Mesothelial cell of epicardium (in vitro differentiated cells): Measurements from ENCODE around the gene FOXP3. TPM values are rescaled to one million over a fixed set of nuclear protein-coding genes. Genes with fewer than 3 reads are reported as not detected.
"Not testable (repeated sequence)": the region's sequence is repeated elsewhere in the genome, so short reads cannot be mapped to it uniquely, and the experiment has no call there.

Source experiments
- DNase-seq, 2 experiments: peaks; one replicate each; pipeline ENCODE4 v3.0.0; 2021; ENCODE audit warnings: low spot score in 2 of 2; ENCODE audit not compliant: unreplicated experiment in 2 of 2
- H3K27ac Mint-ChIP-seq: 2 replicates; pipeline ENCODE4 v1.8.0; 2021; ENCODE audit warnings: mixed read lengths
- H3K27me3 Mint-ChIP-seq: 2 replicates; pipeline ENCODE4 v1.8.0; 2021; ENCODE audit warnings: low read depth, mixed read lengths
- H3K36me3 Mint-ChIP-seq: 2 replicates; pipeline ENCODE4 v1.8.0; 2021; ENCODE audit warnings: mixed read lengths
- H3K4me1 Mint-ChIP-seq: 2 replicates; pipeline ENCODE4 v1.8.0; 2021; ENCODE audit warnings: mixed read lengths
- H3K4me3 Mint-ChIP-seq: 2 replicates; pipeline ENCODE4 v1.8.0; 2021; ENCODE audit warnings: mild to moderate bottlenecking, moderate library complexity, mixed read lengths
- H3K9me3 Mint-ChIP-seq: 2 replicates; pipeline ENCODE4 v1.8.0; 2021; ENCODE audit warnings: mixed read lengths
- CTCF ChIP-seq: fragments of 200-600 bp; sonication (generic); IDR thresholded peaks from one replicate; pipeline ENCODE4 v1.5.0; 2021; ENCODE audit warnings: antibody characterized with exemption; ENCODE audit not compliant: unreplicated experiment
- total RNA-seq: library from RNA; stranded (reverse); gene quantifications from 3 replicates; pipeline ENCODE4 v1.2.1, GENCODE V29; 2021

Gene FOXP3
- total RNA-seq, 1 donor from 2014 or later = 0.34 TPM

DNA sequence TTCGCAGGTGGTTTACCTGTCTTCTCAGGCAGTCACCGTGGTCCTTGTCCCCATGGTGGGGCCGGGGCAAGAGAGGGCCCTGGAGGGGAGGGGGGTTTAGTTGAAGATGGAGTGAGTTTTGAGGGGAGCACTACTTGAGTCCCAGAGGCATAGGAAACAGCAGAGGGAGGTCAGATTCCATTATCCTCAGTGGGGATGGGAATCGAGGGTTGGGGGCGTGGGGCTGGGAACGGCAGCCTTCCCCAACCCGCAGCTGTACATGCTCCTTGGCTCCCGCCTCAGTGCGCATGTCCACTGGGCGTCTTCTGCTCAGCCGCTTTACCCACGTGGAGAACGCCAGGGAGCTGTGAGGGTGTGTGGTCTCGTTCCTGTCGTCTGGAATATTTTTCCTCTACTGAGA, 38.8 kb upstream of the FOXP3 start, which contains the start of gene GAGE10:
GAGE10 (plus strand) TSS at position 301 of the 400 bp plus-strand sequence. CDS start 1,214 bp downstream, outside the sequence.
- H3K9me3 Mint-ChIP-seq = peaks cover 6% of the 10 kb centered on the region
- peaks cover 15% of the 10 kb centered on the region for H3K4me1 Mint-ChIP-seq
- TF ChIP-seq CTCF = no peak
- no peaks in the 10 kb centered on the region for H3K27me3 Mint-ChIP-seq
- H3K4me3 Mint-ChIP-seq = no peak within 1 kb of the TSS
- DNase-seq = no peak
- no peaks in the 10 kb centered on the region for H3K36me3 Mint-ChIP-seq
- H3K27ac Mint-ChIP-seq = no peak within 1 kb of the TSS

GRCh38 chrX:49300703-49301102, 36.2 kb upstream of the FOXP3 start:
- TF ChIP-seq CTCF = no peak
- no peak for DNase-seq
- peaks cover 18% of the 10 kb centered on the region for H3K9me3 Mint-ChIP-seq
- no peak overlapping the region for H3K4me3 Mint-ChIP-seq
- H3K36me3 Mint-ChIP-seq = no peaks in the 10 kb centered on the region
- peaks cover under 1% of the 10 kb centered on the region for H3K4me1 Mint-ChIP-seq
- H3K27ac Mint-ChIP-seq = no peak overlapping the region
- no peaks in the 10 kb centered on the region for H3K27me3 Mint-ChIP-seq

GRCh38 chrX:49299293-49299692, 34.8 kb upstream of the FOXP3 start:
- H3K9me3 Mint-ChIP-seq = peaks cover 18% of the 10 kb centered on the region
- DNase-seq, H3K4me1 Mint-ChIP-seq: not testable (repeated sequence)

DNA sequence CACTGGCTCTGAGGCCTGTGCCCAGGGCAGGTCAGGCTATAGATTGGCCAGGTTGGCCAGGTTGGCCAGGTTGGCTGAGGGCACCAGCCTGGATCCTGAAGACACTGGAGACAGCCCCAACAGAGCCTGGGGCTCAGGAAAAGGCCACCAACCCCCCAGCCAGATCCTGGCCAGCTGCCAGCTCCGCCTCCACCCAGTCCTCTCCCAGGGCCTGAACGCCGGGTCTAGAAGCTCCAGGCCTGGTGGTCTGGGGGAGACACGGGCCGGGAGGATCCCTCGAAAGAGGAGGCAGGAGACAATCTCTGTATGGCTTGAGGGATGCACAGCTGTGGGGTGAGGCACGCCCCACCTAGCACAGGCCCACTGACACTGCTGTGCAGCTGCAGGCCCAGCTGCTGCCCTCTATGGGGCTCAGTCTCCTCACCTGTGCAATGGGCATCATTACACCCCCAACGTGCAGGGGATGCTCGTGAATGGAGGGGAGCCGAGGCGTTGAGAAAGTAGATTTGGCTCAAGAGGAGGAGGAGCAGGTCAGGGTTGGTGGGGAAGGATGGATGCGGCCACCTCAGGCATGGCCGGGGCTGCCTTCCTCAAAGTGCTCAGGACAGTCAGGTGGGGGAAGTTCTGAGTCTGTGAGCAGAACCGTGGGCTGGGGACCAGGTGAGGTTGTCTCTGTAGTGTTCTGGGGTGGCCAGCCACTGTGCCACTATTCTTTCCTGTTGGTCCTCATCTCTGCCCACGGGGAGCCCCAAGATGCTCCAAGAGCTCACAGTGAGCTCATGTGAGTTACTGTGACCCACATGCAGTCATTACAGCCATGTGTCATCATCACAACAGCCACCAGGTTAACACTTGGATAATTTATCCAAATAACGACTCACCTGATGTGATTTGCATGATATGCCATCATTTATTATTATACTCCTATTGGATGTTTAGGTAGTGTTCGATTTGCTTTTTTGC, 28.2 kb upstream of the FOXP3 start:
- peaks cover 2% of the 10 kb centered on the region for H3K27me3 Mint-ChIP-seq
- H3K9me3 Mint-ChIP-seq = peaks cover 14% of the 10 kb centered on the region
- H3K36me3 Mint-ChIP-seq = peaks cover 2% of the 10 kb centered on the region
- TF ChIP-seq CTCF = no peak
- no peak for DNase-seq
- peaks cover 3% of the 10 kb centered on the region for H3K4me1 Mint-ChIP-seq
- H3K27ac Mint-ChIP-seq = no peak overlapping the region
- H3K4me3 Mint-ChIP-seq = no peak overlapping the region

More at GRCh38 chrX:49299293-49299692, 34.8 kb upstream of the FOXP3 start:
- H3K4me3 Mint-ChIP-seq, H3K36me3 Mint-ChIP-seq, H3K27me3 Mint-ChIP-seq, H3K27ac Mint-ChIP-seq: not testable (repeated sequence)

DNA sequence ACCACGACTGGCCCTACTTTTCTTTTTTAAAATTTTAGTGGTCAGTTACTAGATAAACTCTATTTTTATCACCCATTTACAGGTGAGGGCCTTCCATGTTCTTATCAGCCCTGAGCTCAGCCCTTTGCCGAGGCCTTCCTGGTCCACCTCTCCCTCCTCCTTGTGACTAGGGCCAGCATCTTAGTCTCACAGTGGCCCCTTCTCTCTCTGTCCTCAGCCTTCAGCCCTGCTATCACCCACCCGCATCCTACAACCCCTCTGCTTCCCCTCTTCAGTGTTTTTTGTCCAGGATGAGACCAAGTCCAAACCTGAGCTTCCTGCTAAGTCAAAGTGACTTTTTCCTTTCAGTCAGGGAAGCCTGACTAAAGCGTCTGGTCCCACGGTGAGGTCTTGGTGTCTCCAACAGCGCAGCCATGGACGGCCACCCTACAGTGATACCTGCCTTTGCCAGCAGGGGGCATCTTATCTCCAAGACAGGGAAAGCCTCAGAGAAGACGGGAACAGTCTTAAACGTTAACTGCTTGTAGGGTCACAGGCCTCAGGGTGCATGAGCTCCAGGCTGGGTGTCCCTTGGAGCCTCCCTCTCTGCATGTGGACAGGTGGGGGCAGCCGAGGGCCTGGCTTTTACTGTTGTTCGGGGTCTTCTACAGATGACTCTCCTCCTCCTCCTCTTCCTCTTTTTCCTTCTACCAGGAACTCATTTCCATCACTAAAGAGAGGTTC, 27.3 kb upstream of the FOXP3 start:
- peaks cover 2% of the 10 kb centered on the region for H3K27me3 Mint-ChIP-seq
- H3K27ac Mint-ChIP-seq = no peak overlapping the region
- DNase-seq = peak in 1 of 2 experiments; percentile 73
- peaks cover 11% of the 10 kb centered on the region for H3K9me3 Mint-ChIP-seq
- peak; percentile 66 for TF ChIP-seq CTCF
- H3K36me3 Mint-ChIP-seq = peaks cover 2% of the 10 kb centered on the region
- peaks cover 3% of the 10 kb centered on the region for H3K4me1 Mint-ChIP-seq
- no peak overlapping the region for H3K4me3 Mint-ChIP-seq

DNA sequence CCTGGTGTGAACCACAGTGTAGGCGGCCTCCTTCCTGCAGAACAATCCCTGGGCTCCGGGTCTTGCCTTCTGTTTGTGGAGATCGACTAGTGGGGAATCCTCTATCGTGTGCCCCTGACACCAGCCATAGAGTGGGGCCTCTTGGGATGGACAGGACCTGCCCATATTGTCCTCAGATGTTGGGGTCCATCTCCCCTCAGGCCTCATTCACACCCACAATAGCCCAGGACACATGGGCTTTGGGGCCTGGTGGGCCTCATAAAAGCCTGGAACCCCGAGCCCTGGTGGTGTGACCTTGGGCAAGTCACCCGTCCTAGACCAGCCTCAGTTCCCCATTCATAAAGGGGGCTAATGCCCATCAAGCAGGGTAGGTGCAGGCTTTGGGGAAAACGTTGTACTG, 25.7 kb upstream of the FOXP3 start:
- no peak for TF ChIP-seq CTCF
- Mint-ChIP-seq H3K27ac (no peak overlapping the region), H3K4me1 (peaks cover 3% of the 10 kb centered on the region), H3K27me3 (peaks cover 2% of the 10 kb centered on the region), H3K36me3 (peaks cover 2% of the 10 kb centered on the region), H3K4me3 (no peak overlapping the region), H3K9me3 (peaks cover 5% of the 10 kb centered on the region)
- no peak for DNase-seq
